GM12892 (cell line): Measurements from ENCODE around the gene GFOD2.

ENCODE experiments used
- POLR2AphosphoS5 ChIP-seq: IDR thresholded peaks from 2 replicates; pipeline ENCODE4 v1.6.1; 2011; ENCODE audit warnings: low read depth, low read length, control low read depth
- TAF1 ChIP-seq: IDR thresholded peaks from 2 replicates; pipeline ENCODE4 v1.6.1; 2011; ENCODE audit warnings: low read depth, mild to moderate bottlenecking, control low read depth, low read length, borderline replicate concordance

- TF ChIP-seq TAF1 (no peak), POLR2AphosphoS5 (no peak)
These were observed 4.6 kb downstream of the GFOD2 start for GRCh38 chr16:67714522-67714921.
